ENCODE measurements around the gene SOX6. TPM values are rescaled to one million over a fixed set of nuclear protein-coding genes. Genes with fewer than 3 reads are reported as not detected.

SOX6 gene
- polyA plus RNA-seq, 1 experiment = 6.0 TPM

DNA sequence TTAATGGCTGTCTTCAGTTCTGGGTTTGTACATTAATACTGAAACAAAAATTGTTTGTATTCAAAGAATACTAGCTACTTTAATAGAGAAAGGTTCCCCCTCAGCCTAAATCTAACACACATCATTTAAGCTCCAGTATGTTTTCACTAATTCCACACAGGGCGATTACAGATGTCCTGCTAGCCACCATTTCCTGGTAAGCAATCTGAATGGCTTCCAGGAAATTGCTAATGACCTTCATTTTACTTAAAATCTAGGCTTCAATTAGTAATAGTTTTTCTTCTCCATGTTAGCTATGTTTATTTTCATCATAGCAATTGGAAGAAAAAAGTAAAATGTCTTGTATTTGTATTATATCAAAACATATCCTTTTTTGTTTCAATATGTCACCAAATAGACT lies 132.8 kb downstream of the SOX6 start:
- no peaks in the 10 kb centered on the region for H3K27me3 ChIP-seq (ENCODE audit: control insufficient read depth, insufficient read depth, low read length)
- no peak for DNase-seq (ENCODE audit: low read depth, low spot score)
- no peaks in the 10 kb centered on the region for H3K9me3 ChIP-seq (ENCODE audit: control insufficient read depth, insufficient read depth, low read length)
- ChIA-PET CTCF (no interaction called here), POLR2A (no interaction called here)
- no peak overlapping the region for H3K27ac ChIP-seq (ENCODE audit: low read depth, low read length)
- TF ChIP-seq, protein P1, sequence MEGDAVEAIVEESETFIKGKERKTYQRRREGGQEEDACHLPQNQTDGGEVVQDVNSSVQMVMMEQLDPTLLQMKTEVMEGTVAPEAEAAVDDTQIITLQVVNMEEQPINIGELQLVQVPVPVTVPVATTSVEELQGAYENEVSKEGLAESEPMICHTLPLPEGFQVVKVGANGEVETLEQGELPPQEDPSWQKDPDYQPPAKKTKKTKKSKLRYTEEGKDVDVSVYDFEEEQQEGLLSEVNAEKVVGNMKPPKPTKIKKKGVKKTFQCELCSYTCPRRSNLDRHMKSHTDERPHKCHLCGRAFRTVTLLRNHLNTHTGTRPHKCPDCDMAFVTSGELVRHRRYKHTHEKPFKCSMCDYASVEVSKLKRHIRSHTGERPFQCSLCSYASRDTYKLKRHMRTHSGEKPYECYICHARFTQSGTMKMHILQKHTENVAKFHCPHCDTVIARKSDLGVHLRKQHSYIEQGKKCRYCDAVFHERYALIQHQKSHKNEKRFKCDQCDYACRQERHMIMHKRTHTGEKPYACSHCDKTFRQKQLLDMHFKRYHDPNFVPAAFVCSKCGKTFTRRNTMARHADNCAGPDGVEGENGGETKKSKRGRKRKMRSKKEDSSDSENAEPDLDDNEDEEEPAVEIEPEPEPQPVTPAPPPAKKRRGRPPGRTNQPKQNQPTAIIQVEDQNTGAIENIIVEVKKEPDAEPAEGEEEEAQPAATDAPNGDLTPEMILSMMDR (IDR thresholded peaks at IDR 0.05; ENCODE audit: low read depth, low read length) = no peak
- H3K4me3 ChIP-seq (ENCODE audit: low read depth, low read length) = no peak overlapping the region

DNA sequence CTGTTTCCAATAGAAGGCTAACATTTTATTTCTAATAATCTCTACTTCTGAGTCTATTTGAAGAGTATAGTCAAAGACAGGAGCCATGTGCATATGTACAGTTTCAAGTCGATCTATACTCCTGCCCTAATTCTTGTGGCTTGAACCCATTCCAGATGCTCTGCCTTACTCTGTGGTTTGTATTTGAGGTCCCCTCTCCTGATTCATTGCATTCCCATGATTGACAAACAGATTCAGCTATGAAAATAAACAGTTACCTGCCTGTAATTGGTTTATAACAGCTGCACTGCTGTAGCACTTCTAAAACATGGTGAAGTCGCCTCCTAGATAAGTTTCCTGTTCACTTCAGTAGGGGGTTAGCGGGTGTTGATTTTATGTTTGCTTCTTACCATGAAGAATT lies 138.7 kb downstream of the SOX6 start:
- H3K9me3 ChIP-seq (ENCODE audit: control insufficient read depth, insufficient read depth, low read length) = no peaks in the 10 kb centered on the region
- TF ChIP-seq, protein P1 (IDR thresholded peaks at IDR 0.05; ENCODE audit: low read depth, low read length) = no peak
- no peak overlapping the region for H3K4me3 ChIP-seq (ENCODE audit: low read depth, low read length)
- DNase-seq (ENCODE audit: low read depth, low spot score) = no peak
- ChIA-PET POLR2A (no interaction called here), CTCF (interaction anchor here (0.6 kb wide), 1 partner anchor 9 kb away, joined by 3 read pairs; no protein-coding TSS in a partner anchor)
- H3K27me3 ChIP-seq (ENCODE audit: control insufficient read depth, insufficient read depth, low read length) = no peaks in the 10 kb centered on the region
- no peak overlapping the region for H3K27ac ChIP-seq (ENCODE audit: low read depth, low read length)

DNA sequence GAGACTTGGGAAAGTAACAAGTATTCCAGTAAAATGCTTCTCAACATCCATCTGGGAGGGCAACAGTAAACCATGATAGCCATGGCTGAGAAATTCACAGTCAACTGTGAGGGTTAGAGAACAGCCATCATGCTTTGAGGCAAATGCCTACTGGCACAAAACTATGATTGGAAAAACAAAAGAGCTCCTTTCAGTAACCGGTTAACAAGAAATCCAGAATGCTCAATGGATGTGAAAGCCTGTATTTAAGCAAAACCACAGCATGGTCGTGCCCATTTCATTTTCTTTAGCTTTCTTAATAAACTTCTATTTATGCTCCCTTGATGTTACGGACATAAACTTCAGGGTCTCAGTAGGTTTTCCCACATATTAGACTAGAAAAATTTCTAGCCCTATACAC lies 139.5 kb downstream of the SOX6 start:
- no peaks in the 10 kb centered on the region for H3K9me3 ChIP-seq (ENCODE audit: control insufficient read depth, insufficient read depth, low read length)
- ChIA-PET POLR2A (no interaction called here), CTCF (interaction anchor here (0.9 kb wide), 1 partner anchor 567 kb away, joined by 3 read pairs; no protein-coding TSS in a partner anchor)
- H3K4me3 ChIP-seq (ENCODE audit: low read depth, low read length) = no peak overlapping the region
- TF ChIP-seq, protein P1 (IDR thresholded peaks at IDR 0.05; ENCODE audit: low read depth, low read length) = no peak
- no peaks in the 10 kb centered on the region for H3K27me3 ChIP-seq (ENCODE audit: control insufficient read depth, insufficient read depth, low read length)
- no peak for DNase-seq (ENCODE audit: low read depth, low spot score)
- H3K27ac ChIP-seq (ENCODE audit: low read depth, low read length) = no peak overlapping the region

DNA sequence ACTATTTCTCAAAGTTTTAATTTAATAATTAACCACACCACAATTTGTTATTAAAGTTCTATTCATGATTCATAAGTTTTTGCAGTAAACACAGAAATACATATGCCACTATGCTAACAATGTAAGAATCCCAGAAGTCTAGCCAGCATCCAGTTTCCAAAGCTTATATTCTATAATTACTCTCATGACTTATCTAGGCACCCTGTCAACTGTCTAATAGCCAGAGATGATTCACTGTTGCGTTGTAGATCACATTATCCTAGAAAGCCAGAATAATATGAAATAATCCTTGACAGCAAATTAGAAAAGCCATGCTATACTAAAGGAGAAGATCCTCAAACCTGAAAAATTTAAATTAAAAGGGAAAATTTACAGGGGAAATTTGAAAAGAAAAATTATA lies 141.0 kb downstream of the SOX6 start:
- H3K27me3 ChIP-seq (ENCODE audit: control insufficient read depth, insufficient read depth, low read length) = no peaks in the 10 kb centered on the region
- H3K27ac ChIP-seq (ENCODE audit: low read depth, low read length) = no peak overlapping the region
- no peaks in the 10 kb centered on the region for H3K9me3 ChIP-seq (ENCODE audit: control insufficient read depth, insufficient read depth, low read length)
- POLR2A ChIA-PET = no interaction called here
- DNase-seq (ENCODE audit: low read depth, low spot score) = no peak
- TF ChIP-seq, protein P1 (IDR thresholded peaks at IDR 0.05; ENCODE audit: low read depth, low read length) = no peak
- CTCF ChIA-PET = no interaction called here
- H3K4me3 ChIP-seq (ENCODE audit: low read depth, low read length) = no peak overlapping the region

DNA sequence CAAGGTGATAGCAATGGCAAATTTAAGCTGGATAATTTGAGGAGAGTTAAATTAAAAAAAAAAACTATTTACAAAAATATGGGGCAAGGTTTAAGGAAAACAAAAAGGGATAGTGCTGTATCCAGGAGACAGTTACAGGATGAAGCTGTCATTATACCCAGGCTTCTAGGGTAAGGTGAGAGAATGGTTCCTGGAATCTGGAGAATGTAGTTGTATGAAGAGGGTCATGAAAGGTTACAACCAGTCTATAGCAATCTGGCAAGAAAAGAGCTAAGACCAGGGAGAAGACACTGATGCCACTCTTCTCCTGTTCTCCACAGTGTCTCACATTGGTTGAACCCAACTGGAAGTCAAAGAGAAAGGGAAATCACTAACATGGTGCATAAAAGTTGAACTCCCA lies 144.9 kb downstream of the SOX6 start:
- H3K27me3 ChIP-seq (ENCODE audit: control insufficient read depth, insufficient read depth, low read length) = no peaks in the 10 kb centered on the region
- TF ChIP-seq, protein P1 (IDR thresholded peaks at IDR 0.05; ENCODE audit: low read depth, low read length) = no peak
- ChIA-PET CTCF (interaction anchor here (0.6 kb wide), 1 partner anchor 112 kb away, joined by 4 read pairs; no protein-coding TSS in a partner anchor), POLR2A (no interaction called here)
- H3K27ac ChIP-seq (ENCODE audit: low read depth, low read length) = no peak overlapping the region
- no peak for DNase-seq (ENCODE audit: low read depth, low spot score)
- no peaks in the 10 kb centered on the region for H3K9me3 ChIP-seq (ENCODE audit: control insufficient read depth, insufficient read depth, low read length)
- no peak overlapping the region for H3K4me3 ChIP-seq (ENCODE audit: low read depth, low read length)

Measured in AG04450 (cell line).